NCI-H2196 treated with DMSO at 0.1 percent for 48 hours (cell line): ENCODE results near the gene MAMDC4.
"Not testable (repeated sequence)": the region's sequence is repeated elsewhere in the genome, so short reads cannot be mapped to it uniquely, and the experiment has no call there.

Experiments used
- DNase-seq: peaks from one replicate; lab custom pipeline; 2025; ENCODE audit not compliant: unreplicated experiment; lab: John Stamatoyannopoulos, UW

MAMDC4 gene

DNA sequence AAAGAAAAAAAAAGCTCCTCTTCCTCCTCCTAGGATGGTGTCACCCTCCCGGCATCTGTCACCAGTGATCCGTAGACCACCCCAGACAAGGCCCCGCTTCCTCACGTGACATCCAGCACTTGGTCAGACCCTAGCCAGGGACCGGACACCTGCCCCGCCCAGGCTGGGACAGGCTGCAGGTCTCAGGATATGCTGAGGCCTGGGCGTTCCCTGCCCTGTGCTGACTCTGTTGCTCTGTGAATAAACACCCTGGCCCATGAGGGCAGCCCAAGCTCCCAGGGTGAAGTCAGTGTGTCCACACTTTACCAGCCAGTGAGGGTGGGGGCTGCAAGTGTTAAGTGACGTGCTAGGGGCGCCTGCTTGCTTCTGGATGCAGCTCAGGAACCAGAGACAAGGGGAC is 8.4 kb downstream of the MAMDC4 start:
- DNase-seq: no peak

DNA sequence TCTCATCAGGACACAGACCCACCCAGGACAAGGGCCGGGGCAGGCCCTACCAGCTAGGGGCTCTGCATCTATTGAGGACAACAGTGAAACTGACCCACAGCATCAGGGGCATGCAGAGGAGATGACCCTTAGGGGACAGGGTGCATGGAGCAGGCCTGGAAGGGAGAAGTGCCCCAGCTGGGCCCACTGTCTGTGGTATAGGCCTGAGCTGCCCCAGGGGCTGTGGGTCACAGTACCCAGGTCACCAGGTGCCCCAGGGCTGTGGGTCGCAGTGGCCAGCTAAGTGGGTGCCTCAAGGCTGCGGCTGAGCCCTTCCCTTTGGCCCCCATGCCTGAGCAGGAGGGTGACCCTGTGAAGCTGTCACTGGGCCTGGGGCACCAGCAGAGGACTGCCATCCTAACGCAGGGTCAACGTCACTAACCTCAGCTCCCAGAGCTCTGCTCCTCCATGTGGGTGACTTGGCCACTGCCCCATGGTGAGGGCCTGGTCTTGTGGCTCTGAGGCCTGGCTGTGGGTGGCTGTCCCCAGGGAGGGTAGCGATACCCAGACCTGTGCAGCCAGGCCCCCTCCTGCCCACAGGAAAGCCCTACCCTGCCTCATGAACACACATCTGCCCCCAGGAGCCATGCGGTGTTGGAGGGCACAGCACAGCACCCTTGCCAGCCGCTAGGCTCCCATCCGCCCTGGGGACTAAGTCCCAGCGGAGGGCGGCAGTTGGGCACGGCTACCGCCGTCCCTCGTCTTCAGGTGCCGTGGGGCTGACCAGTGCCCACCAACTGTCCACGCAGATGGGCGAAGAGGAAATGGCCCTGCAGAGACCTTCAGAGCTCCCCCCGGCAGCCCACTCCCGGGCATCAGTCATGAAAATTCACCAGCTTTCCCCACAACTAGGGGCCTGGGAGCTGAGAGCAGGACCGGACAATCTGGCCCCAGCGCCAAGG is 9.1 kb downstream of the MAMDC4 start:
- no peak for DNase-seq

DNA sequence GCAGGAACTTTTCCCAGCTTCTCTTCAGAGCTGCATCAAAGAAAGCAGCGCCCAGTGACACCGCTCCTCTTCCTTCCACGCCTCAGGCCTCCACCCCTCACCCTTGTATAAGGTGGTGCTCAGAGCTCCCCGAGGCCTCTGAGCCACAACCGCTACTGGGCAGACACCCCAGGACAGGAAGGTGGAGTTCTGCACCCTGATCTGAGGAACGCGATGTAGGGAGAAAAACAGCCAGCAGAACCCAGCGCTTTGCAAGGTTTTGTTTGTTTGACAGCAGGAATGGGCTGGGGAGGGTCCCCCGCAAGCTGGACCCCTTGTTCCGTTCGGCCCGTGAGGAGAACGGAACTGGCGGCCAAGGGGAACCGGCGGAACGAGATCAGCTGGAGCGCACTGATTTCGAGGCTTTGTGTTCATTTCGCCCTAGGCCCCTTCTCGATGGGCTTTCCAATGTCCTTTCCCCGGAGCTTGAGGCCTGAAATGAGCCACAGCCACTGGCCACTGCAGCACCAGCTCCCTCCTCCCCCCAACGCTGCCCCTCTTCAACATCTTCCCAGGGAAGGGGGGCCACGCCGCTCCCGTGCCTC is 9.8 kb downstream of the MAMDC4 start:
- no peak for DNase-seq

DNA sequence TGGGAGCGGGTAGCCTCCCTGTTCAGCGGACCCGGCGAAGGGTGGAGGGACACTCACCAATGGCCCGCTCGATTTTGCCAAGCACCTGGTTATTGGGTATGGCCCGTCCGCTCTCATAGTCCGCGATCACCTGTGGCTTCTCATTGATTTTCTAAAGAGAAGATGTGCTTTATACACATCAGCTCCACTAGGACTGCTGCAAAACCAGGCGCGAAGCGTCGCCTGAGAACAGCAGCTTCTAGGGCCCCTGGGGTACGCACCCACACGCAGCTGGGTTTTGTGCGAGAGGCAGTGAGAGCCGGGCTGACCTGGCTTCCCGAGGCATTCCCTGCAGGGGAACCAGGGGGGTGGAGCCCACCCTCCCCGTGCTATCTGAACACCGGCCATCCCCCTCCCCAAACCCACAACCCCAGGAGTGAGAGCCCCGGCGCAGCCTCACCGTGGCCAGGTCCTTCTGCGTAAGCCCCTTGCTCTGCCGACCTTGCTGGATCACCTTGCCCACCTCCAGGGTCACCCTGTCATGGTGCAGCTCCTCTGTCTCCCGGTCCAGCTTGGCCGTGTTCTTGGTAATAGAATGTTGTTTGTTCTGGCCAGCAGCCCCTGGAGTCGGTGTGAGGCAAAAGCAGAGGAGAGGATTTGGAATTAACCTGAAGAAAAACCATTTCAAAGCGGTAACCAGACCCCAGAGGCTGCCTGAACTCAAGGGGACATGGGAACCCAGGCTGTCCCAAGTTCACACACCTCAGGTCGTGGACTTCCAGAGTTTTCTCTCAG is 10.9 kb downstream of the MAMDC4 start:
- DNase-seq: no peak

DNA sequence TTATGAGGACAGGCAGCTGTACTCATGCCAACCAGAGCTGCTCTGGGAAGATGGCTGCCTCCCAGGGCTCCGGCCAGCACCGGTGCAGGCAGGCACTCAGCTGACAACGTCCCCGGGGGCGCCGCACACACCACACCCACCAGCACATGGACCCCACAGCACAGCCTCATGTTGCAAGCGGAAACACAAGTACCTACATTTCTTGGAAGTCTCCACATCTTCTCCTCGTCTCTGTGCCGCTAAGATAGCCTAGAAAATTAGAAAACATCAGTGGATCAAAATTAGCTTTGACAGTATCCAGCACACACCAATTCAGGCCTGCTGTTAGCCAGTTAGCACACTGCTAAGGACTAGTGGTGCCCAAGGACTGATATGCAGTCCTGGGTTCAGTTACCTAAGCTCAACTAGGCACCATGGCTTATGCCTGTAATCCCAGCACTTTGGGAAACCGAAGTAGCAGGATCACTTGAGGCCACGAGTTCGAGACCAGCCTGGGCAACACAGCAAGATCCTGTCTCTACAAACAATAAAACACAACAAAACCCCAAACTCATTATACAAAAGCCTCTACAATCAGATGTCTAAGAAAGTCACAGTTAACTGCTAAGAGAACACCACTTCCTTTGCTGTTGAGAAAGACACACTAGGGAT is 11.6 kb downstream of the MAMDC4 start:
- DNase-seq: no peak

DNA sequence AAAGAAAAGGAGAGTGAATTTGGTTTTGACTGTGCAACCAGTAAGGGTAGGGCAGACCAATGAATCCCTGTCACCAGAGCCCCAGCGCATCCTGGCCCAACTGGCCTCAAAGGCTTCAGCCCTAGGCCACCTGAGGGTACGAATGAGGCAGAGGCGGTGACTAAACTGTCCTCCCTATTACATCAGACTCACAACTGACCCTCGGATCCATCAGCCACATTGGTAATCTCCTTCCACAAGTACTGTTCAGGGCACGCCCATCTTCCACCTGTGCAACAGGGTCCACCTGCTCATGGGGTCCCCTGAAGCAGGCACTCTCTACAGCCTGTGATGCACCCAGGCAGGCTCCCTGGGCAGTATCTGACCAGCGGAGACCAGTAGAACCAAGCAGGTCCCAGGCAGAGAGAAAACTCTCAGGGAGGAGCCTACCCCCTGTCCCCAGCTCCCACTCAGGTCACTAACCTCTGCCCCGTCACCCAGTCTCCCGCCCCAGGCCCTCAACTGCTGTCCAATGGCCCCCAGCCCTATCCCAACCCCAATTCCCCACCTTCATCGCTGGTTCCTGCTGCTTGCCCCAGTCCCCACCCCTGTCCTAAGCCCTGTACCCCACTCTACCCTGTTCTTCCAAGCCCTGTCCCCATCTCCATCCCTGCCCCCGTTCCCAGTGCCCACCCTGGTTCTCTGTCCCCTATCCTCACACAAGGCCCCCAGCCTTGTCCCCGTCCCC is 13.1 kb downstream of the MAMDC4 start:
- no peak for DNase-seq

DNA sequence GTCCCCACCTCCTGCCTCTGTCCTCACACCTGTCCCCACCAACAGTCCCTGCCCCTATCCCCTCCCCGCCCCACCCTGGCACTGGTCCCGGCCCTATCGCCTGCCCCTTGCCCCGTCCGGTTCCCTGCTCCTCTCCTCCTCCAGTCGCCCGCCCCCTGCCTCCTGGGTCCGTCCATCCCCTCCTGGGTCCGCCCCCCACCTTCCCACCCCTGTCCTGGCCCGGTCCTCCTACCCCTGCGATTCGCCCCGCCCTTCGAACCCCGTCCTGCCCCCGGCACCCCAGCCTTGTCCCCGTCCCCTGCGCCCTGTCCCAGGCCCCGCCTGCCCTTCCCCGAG is 13.6 kb downstream of the MAMDC4 start:
- no peak for DNase-seq

DNA sequence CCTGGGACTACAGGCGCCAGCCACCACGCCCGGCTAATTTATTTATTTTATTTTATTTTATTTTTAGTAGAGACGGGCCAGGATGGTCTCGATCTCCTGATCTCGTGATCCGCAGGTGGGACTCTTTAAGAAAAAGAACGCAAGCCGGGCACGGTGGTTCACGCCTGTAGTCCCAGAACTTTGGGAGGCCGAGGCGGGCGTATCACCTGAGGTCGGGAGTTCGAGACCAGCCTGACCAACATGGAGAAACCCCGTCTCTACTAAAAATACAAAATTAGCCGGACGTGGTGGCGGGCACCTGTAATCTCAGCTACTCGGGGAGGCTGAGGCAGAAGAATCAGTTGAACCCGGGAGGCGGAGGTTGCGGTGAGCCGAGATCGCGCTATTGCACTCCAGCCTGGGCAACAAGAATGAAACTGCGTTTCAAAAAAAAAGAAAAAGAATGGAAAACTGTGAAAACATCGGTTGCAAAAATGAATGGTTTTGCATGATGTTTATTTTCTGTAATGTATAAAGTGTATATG is 14.8 kb downstream of the MAMDC4 start:
- DNase-seq: not testable (repeated sequence)

DNA sequence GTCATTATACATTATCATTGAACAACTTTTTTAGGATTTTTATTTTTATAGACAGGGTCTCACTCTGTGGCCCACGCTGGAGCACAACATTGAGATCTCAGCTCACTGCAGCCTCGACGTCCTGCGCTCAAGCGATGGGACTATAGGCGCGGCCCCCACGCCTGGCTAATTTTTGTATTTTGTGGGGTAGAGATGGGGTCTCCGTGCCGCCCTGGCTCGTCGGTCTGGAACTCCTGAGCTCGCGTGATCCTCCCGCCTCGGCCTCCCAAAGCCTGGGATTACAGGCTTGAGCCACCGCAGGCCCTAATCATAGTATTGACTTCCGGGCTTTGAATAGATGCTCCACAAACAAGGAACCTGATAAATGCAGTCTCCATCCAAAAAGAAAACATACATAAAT is 15.3 kb downstream of the MAMDC4 start:
- DNase-seq: no peak

DNA sequence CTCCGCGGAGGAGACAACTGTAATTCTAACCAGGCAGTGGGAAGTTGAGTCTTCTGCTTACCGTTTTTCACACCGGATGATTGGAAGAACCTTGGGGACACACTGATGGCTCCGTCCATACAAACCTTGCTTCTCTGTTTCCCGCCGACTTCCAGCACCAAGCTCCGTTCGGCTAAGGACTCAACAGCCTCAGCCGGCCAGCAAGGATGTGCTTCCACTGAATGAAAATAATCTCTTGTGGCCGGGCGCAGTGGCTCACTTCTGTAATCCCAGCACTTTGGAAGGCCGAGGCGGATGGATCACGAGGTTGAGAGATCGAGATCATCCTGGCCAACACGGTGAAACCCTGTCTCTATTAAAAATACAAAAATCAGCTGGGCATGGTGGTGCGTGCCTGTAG is 15.8 kb downstream of the MAMDC4 start:
- no peak for DNase-seq

DNA sequence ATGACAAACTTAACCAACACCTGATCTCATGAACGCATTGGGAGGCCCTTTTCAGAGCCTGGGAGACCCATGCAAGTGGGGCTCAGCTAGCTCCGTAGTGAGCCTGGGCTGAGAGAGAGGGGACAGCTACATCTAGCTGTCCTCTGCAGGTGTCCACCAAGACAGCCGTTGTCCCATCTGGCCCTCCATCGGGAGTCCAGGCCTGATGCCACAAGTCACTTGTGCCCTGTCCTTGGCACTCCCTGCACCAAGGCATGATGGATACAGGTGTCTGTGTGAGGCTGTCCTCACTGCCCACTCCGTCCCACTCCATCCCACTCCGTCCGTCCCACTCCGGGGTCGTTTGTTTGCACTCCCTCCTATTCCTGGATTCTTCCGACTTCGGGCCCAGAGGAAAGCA is 16.5 kb downstream of the MAMDC4 start:
- DNase-seq: no peak

DNA sequence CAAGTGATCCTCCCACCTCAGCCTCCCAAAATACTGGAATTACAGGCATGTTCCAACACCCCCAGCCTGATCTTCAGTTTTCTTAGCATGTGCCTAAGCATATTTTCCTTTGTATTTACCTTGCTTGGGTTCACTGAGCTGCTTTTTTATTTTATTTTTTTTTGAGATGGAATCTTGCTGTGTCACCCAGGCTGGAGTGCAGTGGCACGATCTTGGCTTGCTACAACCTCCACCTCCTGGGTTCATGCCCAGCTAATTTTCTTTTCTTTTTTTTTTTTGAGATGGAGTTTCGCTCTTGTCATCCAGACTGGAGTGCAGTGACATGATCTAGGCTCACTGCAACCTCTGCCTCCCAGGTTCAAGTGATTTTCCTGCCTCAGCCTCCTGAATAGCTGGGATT is 17.5 kb downstream of the MAMDC4 start:
- DNase-seq: not testable (repeated sequence)

DNA sequence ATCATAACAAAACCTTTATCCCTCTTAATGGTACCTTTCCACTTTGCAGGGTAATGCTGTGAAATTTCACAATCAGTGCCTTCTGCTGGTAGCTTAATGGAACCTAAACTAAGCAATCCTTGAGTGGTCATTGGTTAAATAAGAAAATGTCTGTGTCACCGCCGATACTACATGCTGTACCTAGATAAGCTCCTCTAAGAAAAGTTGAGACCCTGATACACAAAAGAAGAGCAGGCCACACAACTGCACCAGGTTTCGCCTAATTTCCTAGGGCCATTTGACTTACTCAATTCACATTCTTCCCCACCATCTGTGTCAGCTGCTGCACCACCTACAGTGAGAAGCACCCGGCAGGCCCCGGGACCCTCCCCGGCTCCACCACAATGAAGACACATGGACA is 23.0 kb downstream of the MAMDC4 start:
- DNase-seq: no peak

DNA sequence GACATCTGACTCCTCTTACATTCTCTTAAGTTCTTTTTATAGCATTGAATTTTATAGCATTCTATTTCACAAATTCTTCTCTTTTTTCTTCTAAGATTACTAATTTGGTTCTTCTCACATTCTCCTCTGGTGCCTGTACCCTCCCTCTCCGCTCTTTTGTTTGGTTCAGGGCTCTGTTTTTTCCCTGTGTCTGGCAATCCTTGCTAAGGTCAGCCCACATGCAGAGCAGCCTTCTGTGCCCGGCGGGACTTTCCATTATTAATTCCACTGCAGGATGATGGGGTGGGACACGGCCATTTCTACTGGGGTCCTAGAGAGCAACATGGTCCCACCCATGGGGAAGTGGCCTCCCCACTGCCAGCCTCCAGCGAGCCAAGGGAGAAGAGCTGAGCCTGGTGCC is 24.3 kb downstream of the MAMDC4 start:
- no peak for DNase-seq

DNA sequence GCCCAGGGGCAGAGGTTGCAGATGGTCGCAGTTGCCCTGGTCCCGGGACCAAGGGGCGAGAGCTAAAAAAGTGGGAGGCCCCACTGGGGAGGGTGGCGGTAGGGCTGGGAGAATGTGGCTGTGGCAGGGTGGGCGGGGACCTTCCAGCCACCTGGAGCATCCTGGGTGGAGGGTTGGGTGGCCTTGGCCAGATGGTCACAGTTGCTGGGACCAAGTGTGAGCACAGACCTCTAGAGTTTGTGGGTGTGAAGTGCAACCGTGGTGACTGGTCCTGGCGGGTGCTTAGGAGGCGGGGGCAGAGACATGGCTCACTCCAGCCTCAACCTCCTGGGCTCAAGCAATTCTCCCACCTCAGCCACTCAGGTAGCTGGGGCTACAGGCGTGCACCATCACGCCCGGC is 28.5 kb downstream of the MAMDC4 start:
- DNase-seq: no peak

DNA sequence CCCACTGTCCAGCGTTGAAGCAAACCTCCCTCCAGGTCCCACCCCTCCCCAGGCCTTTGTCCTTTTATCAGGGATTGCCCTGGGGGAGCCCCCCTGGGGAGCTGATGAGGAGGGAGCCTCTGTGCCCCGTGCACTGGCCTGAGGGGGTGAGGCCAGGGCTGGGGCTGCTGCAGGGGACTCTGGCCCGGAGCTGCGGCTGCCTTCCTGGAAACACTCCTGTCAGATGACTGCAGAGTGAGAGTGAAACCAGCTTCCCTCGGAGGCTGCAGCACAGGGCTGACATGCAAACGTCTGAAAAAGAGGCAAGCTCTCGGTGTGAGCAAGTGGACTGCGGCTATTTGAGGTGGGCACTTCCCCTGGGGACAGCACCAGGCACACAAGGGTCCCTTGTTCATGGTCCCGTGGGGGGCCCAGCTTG is 29.6 kb downstream of the MAMDC4 start:
- DNase-seq: no peak

DNA sequence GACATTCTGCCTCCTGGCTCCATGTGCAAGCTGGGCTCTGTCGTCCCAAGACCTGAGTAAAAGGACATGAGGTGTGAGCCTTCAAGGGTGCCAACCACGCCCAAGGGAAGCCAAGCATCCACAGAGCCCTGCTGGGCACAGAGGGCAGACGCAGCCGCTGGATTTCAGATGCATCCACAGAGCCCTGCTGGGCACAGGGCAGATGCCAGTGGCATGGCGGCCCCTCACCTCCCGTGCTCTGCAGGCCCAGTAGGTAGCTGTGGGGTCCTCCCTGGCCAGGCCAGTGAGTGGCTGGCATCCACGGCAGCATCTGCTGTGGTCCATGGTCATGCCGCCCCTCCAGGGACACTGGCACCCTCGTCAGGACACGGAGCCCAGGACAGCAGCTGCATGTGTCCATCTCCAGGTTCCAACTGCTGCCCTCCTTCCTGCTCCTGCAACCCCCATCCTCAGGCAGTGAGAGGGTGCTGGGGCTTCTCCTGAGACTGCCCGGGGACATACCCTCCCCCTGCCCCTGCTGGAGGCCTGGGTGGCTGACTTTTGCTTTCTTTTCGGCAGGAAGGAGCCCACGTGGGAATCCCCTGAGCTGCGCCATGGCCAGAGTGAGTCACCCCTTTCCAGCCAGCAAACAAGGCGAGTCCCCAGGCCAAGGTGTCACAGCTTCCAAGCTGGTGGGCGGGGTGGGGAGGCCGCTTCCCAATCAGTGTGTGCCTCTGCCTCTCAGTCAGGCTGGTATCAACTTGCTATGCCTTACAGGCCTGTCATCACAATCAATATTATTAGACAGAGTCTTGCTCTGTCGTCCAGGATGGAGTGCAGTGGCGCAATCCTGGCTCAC is 30.2 kb downstream of the MAMDC4 start:
- peak; percentile 30 for DNase-seq

DNA sequence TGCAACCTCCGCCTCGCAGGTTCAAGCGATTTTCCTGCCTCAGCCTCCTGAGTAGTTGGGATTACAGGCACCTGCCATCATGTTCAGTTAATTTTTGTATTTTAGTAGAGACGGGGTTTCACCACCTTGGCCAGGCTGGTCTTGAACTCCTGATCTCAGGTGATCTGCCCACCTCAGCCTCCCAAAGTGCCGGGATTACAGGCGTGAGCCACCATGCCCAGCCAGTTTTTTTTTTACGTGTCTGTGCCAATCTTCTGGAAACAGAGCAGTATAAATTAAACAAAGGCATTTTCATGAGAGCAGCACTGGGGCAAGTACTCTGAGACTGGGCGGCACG is 30.8 kb downstream of the MAMDC4 start:
- DNase-seq: not testable (repeated sequence)

DNA sequence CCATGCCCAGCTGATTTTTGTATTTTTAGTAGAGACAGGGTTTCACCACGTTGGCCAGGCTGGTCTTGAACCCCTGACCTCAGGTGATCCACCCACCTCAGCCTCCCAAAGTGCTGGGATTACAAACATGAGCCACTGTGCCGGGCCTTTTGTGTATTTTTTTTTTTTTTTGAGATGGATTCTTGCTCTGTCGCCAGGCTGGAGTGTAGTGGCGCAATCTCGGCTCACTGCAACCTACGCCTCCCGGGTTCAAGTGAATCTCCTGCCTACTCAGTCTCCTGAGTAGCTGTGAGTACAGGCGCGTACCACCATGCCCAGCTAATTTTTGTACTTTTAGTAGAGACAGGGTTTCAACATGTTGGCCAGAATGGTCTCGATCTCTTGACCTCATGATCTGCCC is 31.5 kb downstream of the MAMDC4 start:
- not testable (repeated sequence) for DNase-seq
